Stimulated activated CD8-positive, alpha-beta memory T cell treated with anti-CD3 and anti-CD28 coated beads, Interleukin-7, amount 100 ng/mL, for 1 hour (primary cell): ENCODE measurements around the gene KRT86.
A peak's percentile ranks its signal among the peaks of the same experiment; 100 is the strongest.
"Not testable (repeated sequence)": the region's sequence is repeated elsewhere in the genome, so short reads cannot be mapped to it uniquely, and the experiment has no call there.

Source experiments
- DNase-seq, 2 donors: peaks; one replicate each; pipeline ENCODE4 v3.0.0-alpha.2; 2020; ENCODE audit warnings: low read depth in 2 of 2

Gene KRT86

GRCh38 chr12:52291267-52291935, 17.0 kb downstream of the KRT86 start, which contains the start of gene KRT81:
Gene KRT81, minus strand, starts transcription at chr12:52291534. Its CDS starts 69 bp downstream, at chr12:52291465.
- no peak for DNase-seq

GRCh38 chr12:52293926-52294325, 19.5 kb downstream of the KRT86 start:
- DNase-seq: no peak

- no peak for DNase-seq
Measured at GRCh38 chr12:52294803-52295202, 20.4 kb downstream of the KRT86 start.

GRCh38 chr12:52295663-52296062, 21.2 kb downstream of the KRT86 start:
- DNase-seq: no peak

GRCh38 chr12:52296572-52297215, 22.2 kb downstream of the KRT86 start:
- DNase-seq: no peak

GRCh38 chr12:52298677-52299190, 24.3 kb downstream of the KRT86 start:
- DNase-seq: no peak

- no peak for DNase-seq
Measured at GRCh38 chr12:52300796-52301691, 26.6 kb downstream of the KRT86 start.

- not testable (repeated sequence) for DNase-seq
Measured at GRCh38 chr12:52301721-52302120, 27.3 kb downstream of the KRT86 start.

- DNase-seq: not testable (repeated sequence)
Measured at GRCh38 chr12:52302242-52302914, 27.9 kb downstream of the KRT86 start.

- DNase-seq: not testable (repeated sequence)
Measured at GRCh38 chr12:52304941-52305411, 30.5 kb downstream of the KRT86 start.

GRCh38 chr12:52305921-52306705, 31.7 kb downstream of the KRT86 start:
- no peak for DNase-seq

- DNase-seq: no peak
Measured at GRCh38 chr12:52306731-52307130, 32.3 kb downstream of the KRT86 start.

- DNase-seq: peak in 1 of 2 donors; percentile 12
Measured at GRCh38 chr12:52307836-52308805, 33.7 kb downstream of the KRT86 start.

- no peak for DNase-seq
Measured at GRCh38 chr12:52308806-52309425, 34.5 kb downstream of the KRT86 start.

- no peak for DNase-seq
Measured at GRCh38 chr12:52310622-52311284, 36.3 kb downstream of the KRT86 start.

GRCh38 chr12:52311285-52311648, 36.8 kb downstream of the KRT86 start:
- DNase-seq: no peak

GRCh38 chr12:52312086-52312485, 37.6 kb downstream of the KRT86 start:
- no peak for DNase-seq

GRCh38 chr12:52313461-52313860, 39.0 kb downstream of the KRT86 start:
- no peak for DNase-seq
